ENCODE results near the gene RNF19B.

The RNF19B gene

GRCh38 chr1:32888677-32889420, 75.8 kb downstream of the RNF19B start:
- TF ChIP-seq GATA3 (IDR thresholded peaks at IDR 0.05; ENCODE audit: low read depth, low read length) (no peak), GATA2 (IDR thresholded peaks at IDR 0.05; ENCODE audit: low read depth, low read length) (no peak)

DNA sequence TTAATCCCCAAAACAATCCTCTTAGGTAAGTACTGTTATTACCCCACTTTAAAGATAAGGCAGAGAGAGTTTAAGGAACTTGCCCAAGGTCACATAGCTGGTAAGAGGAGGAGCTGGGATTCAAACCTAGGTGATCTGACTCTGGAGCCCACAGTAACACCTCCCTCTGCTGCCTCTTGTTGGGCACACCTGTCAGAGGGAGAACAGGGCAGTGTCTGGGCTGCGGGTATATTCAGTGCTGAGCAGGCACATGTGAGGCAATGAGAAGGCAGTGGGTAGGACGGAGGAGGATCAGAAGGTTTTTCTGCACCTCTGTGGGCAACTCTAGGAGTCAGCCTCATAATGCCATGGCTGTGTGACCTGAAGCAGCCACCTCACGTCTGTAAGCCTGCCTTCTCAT, 76.5 kb downstream of the RNF19B start:
- no peak for TF ChIP-seq GATA3 (IDR thresholded peaks at IDR 0.05; ENCODE audit: low read depth, low read length)
- TF ChIP-seq GATA2 (IDR thresholded peaks at IDR 0.05; ENCODE audit: low read depth, low read length): no peak

DNA sequence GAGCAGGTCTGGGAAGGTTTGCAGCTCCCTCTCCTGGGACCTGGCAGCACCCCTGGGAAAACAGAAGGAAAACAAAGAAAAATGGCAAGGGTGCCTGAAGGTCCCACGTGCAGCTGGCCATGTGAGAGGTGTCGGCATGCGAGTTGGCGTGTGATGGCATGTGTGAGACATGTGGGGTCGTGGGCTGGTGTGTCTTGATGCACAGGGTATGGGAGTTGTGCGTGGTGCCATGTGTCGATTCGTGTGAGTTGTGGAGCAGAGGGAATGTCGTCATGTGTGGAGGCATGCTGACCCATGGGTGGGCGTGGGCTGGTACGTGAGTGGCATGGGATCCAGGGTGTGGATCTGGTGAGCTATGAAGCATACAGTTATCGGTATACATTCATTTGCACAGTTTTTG, 77.0 kb downstream of the RNF19B start:
- TF ChIP-seq GATA3 (IDR thresholded peaks at IDR 0.05; ENCODE audit: low read depth, low read length) (no peak), GATA2 (IDR thresholded peaks at IDR 0.05; ENCODE audit: low read depth, low read length) (no peak)

- TF ChIP-seq GATA2 (IDR thresholded peaks at IDR 0.05; ENCODE audit: low read depth, low read length) (no peak), GATA3 (IDR thresholded peaks at IDR 0.05; ENCODE audit: low read depth, low read length) (no peak)
Measured at GRCh38 chr1:32886828-32887414, 77.7 kb downstream of the RNF19B start.

All from SH-SY5Y (cell line).